CD4-positive, alpha-beta T cell treated with Interleukin-6 at 100 ng/mL for 8 hours (primary cell): Measurements from ENCODE around the gene PARK7.
"Not testable (repeated sequence)": the region's sequence is repeated elsewhere in the genome, so short reads cannot be mapped to it uniquely, and the experiment has no call there.

Source experiments
- DNase-seq: peaks from one replicate; pipeline ENCODE4 v3.0.0-alpha.2; 2020; ENCODE audit warnings: mixed read lengths, low spot score

The PARK7 gene

DNA sequence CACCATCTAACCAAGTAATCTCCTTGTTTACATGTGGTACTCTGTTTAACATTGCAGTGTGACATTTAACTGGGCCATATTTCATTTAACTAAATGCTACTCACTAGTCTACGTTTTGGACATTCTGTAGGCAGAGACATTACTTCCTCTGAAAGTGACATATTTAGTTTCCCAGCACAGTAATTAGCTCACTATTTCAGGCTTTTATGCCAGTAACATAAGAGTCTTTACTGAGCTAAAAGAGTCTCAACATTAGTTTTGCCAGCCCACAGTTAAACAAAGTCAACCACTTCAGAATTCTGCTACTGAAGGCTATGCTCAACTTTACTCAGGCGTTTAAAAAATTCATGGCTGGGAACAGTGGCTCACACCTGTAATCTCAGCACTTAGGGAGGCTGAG lies 18.3 kb upstream of the PARK7 start:
- no peak for DNase-seq

DNA sequence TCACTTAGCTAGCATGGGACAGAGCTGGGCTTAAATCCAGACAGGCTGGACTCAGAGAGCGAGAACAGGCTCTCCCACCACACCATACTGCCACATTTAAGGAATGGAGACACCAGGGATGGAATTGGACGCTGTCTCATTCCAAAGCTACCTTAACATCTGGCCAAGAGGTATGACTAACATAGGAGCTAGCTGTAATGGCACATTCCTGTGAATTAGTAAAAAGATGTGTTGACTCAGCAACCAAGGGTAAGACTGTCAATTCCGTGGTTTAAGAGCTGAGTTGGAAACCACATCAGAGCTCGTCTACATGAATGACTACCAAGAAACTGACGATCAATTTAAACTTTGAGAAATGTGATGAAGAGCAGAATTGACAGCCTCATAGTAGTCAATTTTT lies 12.6 kb upstream of the PARK7 start:
- peak; percentile 64 for DNase-seq

DNA sequence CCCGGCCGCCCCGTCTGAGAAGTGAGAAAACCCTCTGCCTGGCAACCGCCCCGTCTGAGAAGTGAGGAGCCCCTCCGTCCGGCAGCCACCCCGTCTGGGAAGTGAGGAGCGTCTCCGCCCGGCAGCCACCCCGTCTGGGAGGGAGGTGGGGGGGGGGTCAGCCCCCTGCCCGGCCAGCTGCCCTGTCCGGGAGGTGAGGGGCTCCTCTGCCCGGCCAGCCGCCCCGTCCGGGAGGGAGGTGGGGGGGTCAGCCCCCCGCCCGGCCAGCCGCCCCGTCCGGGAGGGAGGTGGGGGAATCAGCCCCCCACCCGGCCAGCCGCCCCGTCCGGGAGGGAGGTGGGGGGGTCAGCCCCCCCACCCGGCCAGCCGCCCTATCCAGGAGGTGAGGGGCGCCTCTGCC lies 8.7 kb upstream of the PARK7 start:
- not testable (repeated sequence) for DNase-seq

DNA sequence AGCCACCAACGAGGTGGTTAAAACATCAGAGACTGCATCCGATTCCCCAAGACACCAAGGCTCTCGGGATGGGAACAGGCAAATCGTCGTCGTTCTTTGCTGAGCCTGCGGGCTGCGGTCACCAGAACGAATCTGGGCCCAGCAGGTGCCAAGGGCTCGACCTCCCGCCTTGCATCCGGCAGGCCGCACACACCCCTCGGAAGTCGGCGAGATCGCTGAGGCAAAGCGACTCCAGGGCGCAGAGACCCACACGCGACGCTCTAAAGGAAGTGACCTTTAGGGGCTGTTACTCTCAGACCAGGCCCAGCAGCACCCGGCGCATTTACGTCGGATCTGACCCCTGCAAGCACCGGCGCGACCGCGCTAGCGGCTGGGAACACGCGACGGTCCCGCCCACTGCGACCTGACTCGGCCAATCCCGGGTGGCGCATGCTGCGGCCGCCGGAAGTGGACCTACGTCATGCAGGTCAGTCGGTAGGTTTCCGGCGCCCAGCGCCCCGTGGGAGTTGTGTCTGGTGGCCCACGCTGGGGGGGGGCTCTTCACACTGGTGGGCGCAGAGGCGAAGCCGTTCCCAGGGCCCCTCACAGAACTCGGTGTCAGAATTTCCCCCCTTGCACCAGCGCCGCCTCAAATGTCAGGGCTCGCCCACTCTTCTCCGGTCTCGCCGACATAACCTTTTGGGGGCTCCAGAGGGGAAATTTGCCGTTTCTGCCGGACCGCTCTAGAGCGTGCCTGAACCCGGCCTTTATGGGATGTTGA lies 7.5 kb upstream of the PARK7 start:
- peak; percentile 77 for DNase-seq

DNA sequence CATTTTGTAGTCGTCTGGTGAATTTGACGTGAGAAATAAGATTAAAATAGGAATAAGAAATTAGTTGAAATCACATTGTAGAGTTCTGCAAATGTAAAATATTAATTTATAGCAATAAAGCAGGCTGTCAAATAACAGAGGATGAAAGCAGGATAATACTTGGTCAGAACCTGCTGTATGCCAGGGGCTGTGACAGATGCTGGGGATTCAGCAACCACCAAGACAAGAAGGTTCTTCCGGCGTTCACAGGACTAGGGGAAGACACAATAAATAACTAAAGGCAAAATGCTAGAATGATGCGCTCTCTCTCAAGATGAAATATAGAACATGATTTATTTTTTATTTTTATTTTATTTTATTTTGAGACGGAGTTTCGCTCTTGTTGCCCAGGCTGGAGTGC lies 6.8 kb upstream of the PARK7 start:
- no peak for DNase-seq

DNA sequence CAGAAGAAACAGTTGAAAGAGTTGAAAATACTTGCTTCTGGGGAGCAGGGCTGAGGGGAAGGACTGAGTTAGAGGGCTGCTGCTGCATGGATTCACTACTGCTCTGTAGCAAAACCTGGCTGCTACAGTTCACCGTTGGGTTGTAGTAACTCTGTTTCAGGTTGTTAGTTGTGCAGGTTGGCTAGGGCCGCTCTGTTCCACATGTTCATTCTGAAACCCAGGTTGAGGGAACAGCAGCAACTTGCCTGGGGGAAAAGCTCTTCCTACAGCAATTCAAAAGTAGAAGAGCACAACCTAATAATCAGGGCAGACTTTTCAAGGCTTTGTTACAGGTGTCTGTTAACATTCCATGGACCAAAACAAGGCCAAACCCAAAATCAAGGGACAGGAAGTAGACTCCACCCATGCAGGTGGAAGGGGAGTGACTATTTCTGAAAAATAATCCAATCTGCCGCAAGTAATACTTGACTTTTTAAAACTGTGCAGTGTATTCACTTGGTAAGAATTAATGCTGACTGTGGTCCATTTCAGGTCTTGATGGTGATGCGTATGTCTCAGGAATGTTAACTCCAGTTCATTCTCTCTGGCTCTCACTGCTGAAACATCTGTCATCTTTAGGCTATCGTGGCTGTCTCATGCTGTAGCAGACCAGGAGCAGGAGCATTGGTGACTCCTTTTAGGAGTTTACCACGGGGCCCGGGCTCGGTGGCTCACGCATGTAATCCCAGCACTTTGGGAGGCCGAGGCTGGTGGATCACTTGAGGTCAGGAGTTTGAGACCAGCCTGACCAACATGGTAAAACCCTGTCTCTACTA lies 5.1 kb upstream of the PARK7 start:
- DNase-seq, result no peak

DNA sequence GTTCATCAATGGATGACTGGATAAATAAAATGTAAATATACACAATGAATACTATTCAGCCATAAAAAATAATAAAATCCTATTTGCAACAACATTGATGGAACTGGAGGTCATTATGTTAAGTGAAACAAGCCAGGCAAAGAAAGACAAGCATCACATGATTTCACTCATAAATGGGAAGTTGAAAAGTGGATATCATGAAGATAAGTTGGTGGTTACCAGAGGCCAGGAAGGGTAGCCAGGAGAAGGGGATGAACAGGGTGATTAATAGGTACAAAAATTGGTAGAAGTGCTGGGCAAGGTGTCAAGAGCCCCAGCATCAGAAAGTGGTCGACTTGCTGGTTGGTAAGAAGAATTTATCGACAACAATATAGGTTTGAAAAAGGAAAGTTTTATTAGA lies 1.3 kb upstream of the PARK7 start:
- no peak for DNase-seq

DNA sequence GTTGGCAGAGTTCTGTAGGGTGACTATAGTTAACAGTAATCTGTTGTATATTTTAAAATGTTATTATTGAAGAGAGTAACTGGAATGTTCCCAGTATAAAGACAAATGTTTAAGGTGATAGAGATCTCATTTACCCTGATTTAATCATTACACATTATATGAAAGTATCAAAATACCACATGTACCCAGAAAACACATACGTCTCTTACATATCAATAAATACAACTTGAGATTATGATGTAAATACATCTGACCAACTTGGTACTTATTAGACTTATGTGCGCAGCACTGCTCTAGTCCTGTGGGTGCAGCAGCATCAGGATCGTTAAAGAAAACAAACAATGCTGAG lies 670 bp upstream of the PARK7 start:
- no peak for DNase-seq

DNA sequence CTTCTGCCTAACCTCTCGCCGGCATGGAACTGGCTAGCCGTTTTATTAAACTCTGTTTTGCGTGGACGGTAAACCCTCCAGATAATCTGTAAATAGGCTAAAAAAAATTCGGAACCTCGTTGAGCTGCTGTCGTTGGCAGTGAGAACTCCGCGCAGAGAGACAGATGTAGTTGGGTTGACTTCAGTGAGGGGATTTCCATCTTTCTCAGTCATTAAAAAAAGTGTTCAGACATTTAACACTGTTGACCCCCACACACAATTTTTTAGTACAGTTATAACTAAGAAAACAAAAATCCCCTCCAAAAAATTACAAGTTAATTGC lies 464 bp downstream of the PARK7 start:
- peak; percentile 7 for DNase-seq

DNA sequence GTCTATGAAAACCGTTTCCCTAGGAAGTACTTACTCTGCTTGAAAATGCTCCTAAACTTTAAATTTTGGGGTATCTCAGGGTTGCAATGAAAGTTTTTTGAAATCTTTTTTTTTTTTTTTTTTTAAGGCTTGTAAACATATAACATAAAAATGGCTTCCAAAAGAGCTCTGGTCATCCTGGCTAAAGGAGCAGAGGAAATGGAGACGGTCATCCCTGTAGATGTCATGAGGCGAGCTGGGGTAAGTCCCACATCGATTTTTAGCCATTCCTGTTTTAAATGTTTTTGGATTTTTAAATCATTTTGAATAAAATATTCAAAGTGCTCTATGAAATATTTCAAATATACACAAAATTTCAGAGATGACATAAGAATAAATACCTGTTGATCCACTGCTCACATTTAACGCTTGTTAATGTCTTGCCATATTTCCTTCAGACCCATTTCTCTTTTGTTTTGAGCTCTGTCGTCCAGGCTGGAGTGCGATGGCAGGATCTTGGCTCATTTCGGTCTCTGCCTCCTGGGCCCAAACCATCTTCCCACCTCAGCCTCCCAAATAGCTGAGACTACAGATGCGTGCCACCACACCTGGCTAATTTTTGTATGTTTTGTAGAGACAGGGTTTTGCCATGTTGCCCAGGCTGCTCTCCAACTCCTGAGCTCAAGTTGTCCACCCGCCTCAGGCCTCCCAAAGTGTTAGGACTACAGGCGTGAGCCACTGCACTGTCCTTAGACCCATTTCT lies 1.3 kb downstream of the PARK7 start:
- no peak for DNase-seq

DNA sequence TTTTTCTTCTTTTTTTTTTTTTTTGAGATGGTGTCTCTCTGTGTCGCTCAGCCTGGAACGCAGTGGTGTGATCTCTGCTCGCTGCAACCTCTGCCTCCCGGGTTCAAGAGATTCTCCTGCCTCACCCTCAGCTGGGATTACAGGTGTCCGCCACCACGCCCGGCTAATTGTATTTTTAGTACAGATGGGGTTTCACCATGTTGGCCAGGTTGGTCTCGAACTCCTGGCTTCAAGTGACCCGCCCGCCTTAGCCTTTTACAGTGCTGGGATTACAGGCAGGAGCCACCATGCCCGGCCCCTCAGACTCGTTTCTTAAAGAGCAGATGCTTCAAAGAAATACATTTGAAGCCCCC lies 1.8 kb downstream of the PARK7 start:
- not testable (repeated sequence) for DNase-seq

DNA sequence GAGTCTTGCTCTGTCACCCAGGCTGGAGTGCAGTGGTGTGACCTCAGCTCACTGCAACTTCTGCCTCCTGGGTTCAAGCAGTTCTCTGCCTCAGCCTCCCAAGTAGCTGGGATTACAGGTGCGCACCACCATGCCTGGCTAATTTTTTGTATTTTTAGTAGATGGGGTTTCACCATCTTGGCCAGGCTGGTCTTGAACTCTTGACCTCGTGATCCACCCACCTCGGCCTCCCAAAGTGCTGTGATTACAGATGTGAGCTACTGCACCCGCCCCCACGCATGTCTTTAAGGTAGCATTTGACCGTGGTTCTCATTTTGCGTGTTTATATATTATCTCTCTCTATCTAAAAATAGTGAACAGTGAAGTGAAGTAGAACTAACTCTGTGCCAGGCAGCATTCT lies 2.3 kb downstream of the PARK7 start:
- DNase-seq, result not testable (repeated sequence)

DNA sequence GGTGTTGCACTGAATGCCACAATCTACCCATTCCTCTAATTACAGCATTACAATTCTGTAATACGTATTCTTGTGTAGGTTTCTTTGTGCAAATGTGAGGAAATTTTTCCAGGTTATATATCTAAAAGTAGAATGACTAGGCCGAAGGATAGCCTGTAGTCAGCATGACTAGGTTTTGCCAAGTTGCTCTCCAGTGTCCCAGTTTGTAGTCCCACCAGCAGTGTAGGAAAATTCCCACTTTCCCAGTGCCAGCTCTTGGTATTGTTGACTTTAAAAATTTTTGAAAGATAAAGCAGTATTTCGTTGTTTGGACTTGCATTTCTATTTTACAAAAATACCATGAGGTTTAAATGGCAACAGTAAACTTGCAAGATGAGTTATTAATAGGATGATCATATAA lies 3.0 kb downstream of the PARK7 start:
- DNase-seq, result no peak

DNA sequence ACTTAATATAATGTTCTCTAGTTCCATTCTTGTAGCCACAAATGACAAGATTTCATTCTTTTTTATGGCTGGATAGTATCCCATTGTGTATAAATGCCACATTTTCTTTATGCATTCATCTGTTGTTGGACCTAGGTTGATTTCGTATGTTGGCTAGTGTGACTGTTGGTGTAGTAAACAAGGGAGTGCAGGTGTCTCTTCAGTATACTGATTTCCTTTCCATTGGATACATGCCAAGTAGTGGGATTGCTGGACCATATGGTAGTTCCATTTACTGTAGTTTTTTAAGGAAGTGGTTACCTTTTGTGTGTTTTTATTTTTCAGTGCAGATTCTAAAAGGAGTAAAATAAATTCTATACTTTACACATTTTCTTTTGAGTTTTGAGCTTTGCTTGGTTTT lies 5.7 kb downstream of the PARK7 start:
- no peak for DNase-seq

DNA sequence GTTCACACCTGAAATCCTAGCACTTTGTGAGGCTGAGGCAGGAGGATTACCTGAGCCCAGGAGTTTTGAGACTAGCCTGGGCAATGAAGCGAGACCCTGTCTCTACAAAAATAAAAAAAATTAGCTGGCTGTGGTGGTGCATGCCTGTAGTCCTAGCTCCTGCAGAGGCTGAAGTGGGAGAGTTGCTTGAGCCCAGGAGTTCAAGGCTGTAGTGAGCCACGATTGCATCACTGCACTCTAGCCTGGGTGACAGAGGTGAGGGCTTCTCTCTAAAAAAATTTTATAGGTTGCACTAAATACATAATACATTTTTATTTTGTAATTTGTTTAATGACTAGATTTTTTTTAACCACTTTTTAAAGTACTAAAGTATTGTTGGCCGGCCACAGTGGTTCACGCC lies 6.1 kb downstream of the PARK7 start:
- DNase-seq, result no peak

DNA sequence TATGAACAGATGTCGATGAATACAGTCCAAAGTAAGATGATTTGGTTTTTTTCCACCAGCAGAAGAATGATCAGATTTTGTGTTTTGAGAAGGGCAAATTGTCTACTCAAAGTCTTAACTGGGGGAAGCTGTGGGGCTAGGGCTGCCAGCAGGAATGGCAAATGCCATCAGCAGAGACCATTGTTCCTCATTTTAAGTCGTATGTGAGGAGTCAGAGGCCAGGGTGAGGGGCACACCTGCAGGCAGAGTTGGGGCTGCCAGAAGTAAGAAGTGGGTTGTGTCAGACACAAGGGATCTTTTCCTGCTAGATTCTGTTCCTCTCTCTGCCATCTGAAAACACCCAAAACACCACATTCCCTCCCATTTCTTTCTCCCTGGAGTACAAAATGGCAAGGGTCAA lies 8.7 kb downstream of the PARK7 start:
- no peak for DNase-seq

DNA sequence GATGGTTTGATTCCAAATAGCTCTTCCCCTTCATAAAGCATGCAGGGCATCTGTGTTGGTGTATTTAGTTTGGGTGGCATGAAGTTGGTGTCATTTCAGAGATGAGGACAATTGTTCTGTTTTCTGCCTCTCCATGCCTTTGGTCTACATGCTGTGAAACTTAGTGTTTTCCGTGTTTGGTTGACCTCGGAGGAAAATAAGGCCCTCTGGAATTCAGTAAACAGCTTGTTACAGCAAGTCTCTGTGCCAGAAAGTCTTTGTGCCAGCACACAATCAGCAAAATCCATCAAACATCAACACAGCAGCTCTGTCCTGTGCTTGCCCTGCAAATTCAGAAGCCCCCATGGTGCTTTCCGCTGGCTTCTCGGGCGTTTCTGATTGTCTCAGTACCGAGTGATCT lies 9.5 kb downstream of the PARK7 start:
- no peak for DNase-seq

DNA sequence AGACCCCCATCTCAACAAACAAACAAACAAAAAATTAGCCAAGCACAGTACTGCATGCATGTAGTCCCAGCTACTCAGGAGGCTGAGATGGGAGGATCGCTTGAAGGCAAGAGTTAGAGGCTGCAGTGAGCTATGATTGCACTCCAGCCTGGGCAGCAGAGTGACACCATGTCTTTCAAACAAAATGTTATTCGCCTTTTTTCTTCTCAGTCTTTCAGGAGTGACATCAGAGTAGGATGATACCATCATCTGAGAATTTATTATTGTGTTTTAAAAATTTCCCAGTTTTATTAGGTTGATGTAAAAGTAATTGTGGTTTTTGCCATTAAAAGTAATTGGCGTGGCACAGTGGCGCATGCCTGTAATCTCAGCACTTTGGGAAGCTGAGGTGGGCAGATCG lies 10.8 kb downstream of the PARK7 start:
- DNase-seq, result no peak

DNA sequence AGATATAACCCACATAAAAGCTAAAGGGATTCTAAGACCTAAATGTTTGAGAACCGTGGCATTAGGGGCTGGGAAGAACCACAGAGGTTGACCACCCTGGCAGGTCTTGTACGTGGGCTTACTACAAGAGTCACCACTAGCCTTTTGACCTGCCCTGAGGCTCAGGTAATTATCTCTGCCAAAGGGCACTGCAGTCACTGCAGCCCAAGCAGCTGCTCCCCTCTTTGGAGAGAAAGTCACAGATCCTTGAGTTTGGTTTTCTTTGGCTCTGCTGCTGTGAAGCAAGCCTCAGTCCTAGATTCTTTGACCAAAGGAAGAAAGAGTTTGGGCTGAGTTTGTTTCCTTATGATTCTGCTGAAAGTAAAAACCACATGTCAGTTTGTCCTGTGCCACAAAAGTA lies 11.6 kb downstream of the PARK7 start:
- no peak for DNase-seq

DNA sequence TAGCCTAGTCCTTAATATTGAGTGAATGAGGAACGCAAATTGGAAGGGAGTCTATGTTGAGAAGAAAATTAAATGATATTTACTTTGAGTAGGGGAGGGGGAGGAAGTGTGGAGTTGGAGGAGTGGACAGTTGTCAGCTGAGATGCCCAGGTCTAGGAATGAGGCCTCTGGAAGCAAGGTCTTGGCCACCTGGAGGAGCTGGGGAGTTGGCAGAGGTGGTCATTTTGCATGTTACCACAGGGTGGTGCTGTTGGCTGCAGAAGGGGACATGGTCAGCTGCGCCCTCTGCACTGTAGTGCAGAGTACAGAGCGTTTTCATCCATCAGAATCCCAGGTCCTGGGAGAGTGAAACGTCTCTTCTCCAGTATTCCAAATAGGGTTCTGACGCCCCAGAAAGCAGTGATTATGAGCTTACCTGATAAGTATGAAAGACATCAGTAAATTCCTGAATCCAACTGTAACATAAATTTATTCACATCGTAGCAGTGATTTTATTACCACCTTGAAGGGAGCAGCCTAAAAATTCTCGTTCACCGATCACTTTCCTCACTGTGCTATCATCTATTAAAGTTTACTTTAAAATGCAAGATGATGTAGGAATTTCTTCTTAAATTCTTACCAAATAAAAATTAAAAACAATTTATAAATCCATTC lies 13.8 kb downstream of the PARK7 start:
- DNase-seq, result no peak

DNA sequence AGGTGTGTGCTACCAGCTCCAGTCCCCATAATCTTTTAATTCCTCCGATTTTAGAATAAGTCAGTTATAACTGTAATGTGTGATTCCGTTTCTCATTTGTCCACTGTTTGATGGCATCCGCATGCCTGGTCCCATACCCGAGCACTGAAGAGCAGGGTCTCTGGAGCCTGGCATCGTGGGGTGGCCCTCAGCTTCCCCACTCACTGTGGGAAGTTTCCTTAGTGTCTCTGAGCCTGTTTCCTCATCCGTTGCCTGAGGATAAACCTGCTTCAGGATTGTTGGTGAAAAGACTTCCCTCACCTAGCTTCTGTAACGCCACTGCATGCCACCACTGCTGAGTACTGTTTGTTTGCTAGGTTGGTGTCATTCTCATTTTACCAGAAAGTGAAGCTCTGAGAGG lies 19.5 kb downstream of the PARK7 start:
- DNase-seq, result no peak

DNA sequence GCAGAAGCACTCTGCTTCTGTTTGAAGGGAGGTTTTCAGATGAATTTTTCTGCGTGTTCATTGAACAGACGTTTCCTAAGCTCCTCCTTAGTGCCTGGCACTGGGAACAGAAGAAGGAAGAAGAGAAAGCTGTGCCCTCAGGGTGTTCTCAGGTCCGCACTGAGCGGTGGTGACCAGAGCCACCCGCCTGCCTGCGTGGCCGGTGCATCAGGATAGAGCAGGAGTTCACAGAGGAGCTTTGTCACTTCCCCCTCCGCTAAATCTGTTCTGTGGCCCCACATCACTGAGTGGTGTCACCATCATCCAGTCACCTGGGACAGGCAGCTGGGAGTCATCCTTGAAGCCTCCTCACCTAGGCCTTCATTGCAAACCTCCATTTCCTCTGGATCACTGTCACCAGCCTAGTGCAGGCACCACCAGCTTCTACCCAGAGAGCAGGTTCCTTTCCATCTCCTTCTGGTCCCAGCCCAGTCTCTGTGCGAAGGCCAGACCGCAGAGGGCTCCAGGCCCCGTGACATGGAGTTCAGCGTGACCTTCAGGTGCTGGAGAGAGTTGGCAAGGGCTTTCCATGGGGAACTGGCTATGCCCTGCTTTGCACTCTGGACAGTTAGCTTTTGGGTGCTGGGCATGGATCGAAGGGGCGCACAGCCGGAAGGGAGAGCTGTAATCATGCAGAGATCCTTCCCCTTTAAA lies 21.7 kb downstream of the PARK7 start:
- no peak for DNase-seq
